ENCODE results near the gene FAM151B.
"Not testable (repeated sequence)": the region's sequence is repeated elsewhere in the genome, so short reads cannot be mapped to it uniquely, and the experiment has no call there.

Gene FAM151B

GRCh38 chr5:80503641-80504040 is 15.7 kb downstream of the FAM151B start:
- no peak for DNase-seq (ENCODE audit: low spot score)

DNA sequence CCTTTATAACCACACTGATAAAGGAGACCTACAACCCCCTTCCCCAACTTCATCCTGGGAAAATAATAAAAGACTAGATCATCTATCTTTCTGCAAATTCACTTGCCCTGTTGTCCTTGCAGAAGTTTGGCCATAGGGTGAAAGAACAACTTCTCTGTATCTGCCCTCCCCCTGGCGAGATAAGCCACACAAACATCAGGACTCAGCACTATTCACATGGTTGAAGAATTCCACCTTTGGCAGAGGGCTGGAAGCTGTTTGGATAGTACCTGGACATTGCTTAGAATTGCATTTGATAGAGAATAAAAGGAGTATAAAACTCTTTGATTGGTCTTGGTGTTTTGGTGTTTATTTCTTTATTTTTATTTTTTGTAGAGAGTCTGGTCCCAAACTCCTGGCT is 16.9 kb downstream of the FAM151B start:
- DNase-seq (ENCODE audit: low spot score): no peak

- DNase-seq (ENCODE audit: low spot score): no peak
These were observed 19.8 kb downstream of the FAM151B start for GRCh38 chr5:80507663-80508062.

- DNase-seq (ENCODE audit: low spot score): no peak
These were observed 20.9 kb downstream of the FAM151B start for GRCh38 chr5:80508844-80509243.

DNA sequence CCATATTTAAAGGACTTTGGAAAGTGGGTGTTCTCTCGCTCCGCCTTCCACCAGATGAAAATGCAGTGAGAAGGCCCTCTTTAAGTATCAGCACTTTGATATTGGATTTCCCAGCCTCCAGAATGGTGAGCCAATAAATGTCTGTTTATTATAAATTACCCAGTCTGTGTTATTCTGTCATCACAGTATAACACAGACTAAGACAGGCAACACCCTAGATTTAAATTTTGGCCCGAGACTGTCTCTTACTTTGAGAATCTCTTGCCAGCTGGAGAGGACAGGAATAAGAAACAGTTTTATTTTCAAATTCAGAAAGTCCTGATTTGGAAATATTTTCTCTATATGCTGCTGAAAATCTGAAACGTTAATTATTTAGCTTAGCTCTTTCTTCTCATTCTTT is 21.5 kb downstream of the FAM151B start:
- DNase-seq (ENCODE audit: low spot score): no peak

GRCh38 chr5:80516826-80517225 is 28.9 kb downstream of the FAM151B start:
- DNase-seq (ENCODE audit: low spot score): no peak

DNA sequence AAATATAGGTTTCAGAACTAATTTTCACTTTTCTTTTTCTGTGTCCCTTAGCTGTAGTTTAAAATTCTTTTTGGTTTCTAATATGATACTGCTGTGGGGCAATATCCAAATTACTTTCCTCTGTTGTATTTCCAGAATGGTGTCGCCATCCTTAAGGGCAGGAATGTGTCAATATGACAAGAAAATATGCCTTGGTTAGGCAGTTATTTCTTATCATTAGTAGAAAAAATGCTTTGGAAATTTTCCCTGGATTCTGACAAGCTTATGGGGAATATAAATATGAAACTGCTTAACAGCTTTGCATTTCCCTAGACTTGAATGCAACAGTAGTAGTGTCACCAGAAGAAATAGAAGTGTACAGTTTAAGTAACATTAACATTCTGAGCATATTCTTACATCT is 52.8 kb downstream of the FAM151B start:
- no peak for DNase-seq (ENCODE audit: low spot score)

- DNase-seq (ENCODE audit: low spot score): no peak
These were observed 53.5 kb downstream of the FAM151B start for GRCh38 chr5:80541392-80541791.

GRCh38 chr5:80554646-80555045 is 66.7 kb downstream of the FAM151B start:
- no peak for DNase-seq (ENCODE audit: low spot score)

DNA sequence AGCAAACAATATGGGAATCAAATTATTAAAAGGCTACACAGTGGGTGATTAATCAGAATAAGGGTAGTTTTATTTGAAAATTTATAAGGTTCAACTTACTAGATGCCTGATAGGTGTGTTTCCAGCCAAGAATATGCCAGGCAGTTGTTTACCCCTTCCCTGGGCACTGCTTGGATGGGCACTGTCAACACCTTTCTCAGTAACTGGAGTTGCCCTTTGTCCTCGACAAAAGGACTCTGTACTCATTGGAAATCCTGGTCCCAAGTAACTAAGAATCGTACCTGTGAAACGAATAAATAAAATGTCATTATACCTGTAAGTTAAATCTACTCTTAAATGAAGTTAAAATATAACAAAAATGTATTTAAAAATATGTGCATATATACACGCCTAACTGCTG is 67.2 kb downstream of the FAM151B start:
- DNase-seq (ENCODE audit: low spot score): no peak

GRCh38 chr5:80559244-80559643 is 71.3 kb downstream of the FAM151B start:
- DNase-seq (ENCODE audit: low spot score): no peak

DNA sequence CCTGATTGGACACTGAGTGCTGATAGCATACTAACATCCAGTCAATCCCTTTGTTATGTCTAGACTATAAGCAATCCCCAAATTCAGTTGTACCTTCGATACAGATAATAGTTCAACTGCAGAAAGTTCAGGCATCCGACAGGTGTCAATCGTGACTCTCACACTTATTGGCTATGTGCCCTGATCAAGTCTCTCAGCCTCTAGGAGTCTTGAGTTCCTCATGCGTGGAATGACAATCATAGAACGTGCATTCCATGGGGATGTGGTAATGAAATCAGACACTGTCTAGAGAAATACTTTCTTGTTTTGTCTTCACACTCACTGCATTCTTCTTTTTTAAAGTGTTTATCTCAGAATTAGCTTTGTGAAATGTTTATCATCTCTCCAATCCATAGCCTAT is 77.4 kb downstream of the FAM151B start:
- DNase-seq (ENCODE audit: low spot score): no peak

DNA sequence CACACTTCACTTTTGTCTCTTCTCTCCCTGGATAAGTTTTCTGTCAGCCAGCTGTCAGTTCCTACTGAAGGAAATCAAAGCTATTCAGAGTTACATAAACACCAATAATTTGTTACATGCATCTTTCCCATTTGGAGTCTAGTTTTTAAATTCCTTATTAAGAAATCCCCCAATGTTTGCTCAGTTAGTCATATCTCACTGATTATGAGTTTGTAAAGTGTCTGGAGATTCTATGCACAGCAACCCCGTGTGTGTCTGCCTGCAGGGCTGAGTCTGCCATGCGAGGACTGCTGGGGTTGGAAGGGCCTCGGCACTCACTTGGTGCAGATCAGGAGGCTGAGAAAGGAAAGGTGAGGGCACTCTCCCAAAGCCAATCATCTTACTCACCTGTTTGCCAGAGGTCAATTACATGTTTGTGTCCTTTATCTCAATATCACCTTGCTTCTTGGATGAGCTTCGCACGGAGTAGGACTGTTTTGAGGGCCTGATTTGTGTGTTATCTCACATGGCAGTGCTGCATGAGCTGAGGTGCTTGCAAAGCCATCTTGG is 78.9 kb downstream of the FAM151B start:
- DNase-seq (ENCODE audit: low spot score): no peak

DNA sequence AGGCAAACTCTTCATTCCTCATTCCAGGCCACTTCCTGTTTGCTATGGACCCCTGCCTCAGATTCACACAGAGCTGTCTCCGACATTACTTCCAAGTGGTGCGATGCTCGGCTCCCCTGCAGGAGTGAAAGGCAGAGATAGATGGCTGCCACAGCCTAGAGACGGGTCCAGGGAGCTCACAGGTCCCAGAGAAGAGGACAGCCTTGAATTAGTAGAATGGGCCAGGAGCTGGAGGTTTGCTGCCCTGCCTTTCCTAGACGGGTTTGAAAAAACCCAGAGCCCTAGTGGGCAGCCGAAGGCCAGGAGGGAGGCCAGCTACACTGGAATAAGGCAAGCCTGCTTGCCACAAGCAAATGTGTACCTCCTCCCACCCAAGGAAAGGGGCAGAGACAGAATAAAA is 80.4 kb downstream of the FAM151B start:
- no peak for DNase-seq (ENCODE audit: low spot score)

- no peak for DNase-seq (ENCODE audit: low spot score)
These were observed 81.4 kb downstream of the FAM151B start for GRCh38 chr5:80569086-80569960.

DNA sequence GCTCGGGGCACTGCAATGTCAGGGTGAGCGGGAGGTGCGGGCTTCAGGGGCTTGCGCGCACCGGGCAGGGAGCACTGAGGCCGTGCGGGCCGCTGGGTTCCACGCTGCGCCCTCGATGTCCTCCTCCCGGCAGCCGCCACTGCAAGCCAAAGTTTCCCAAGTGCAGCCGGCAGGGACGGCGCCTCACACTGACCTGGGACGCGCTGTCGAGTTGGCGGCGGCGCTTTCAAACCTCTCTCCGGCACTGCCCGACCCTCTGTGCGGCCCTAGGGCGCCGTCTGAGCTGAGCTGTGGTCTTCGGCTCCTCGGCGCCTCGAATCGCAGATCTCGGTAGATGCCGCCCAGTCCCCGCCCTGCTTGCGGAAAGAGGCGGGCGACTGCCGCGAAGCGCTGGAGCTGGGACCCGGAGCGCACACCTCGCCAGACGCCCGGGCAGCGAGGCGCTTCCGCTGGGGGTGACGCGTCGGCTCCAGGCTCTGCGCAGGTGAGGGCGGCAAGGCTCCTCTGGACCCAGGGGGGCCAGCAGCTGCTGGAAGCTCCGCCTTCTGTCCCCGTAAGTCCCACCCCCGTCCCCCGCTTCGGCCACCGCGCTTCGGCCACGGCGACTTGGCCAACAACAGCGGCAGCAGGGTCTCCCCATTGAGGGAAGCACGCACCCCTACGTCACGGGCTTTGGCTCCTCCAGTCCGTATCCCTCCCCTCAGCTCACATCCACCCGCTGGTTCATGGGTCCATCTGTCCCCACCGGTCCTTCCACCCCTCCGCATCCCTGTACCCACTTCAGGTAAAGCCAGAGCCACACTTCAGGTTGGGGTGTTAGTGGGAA is 82.3 kb downstream of the FAM151B start, which contains the start of gene ANKRD34B:
ANKRD34B (minus strand) TSS at position 320 of the 826 bp plus-strand sequence. CDS start 10,261 bp downstream, outside the sequence.
- peak; percentile 6 for DNase-seq (ENCODE audit: low spot score)

GRCh38 chr5:80573062-80573461 is 85.2 kb downstream of the FAM151B start:
- DNase-seq (ENCODE audit: low spot score): no peak

GRCh38 chr5:80576383-80576782 is 88.5 kb downstream of the FAM151B start:
- DNase-seq (ENCODE audit: low spot score): no peak

- DNase-seq (ENCODE audit: low spot score): no peak
These were observed 89.8 kb downstream of the FAM151B start for GRCh38 chr5:80577707-80578106.

- DNase-seq (ENCODE audit: low spot score): no peak
These were observed 91.2 kb downstream of the FAM151B start for GRCh38 chr5:80579050-80579449.

DNA sequence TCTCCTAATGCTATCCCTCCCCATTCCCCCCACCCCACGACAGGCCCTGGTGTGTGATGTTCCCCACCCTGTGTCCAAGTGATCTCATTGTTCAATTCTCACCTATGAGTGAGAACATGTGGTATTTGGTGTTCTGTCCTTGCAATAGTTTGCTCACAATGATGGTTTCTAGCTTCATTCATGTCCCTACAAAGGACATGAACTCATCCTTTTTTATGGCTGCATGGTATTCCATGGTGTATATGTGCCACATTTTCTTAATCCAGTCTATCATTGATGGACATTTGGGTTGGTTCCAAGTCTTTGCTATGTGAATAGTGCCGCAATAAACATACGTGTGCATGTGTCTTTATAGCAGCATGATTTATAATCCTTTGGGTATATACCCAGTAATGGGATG is 92.4 kb downstream of the FAM151B start:
- DNase-seq (ENCODE audit: low spot score): not testable (repeated sequence)

DNA sequence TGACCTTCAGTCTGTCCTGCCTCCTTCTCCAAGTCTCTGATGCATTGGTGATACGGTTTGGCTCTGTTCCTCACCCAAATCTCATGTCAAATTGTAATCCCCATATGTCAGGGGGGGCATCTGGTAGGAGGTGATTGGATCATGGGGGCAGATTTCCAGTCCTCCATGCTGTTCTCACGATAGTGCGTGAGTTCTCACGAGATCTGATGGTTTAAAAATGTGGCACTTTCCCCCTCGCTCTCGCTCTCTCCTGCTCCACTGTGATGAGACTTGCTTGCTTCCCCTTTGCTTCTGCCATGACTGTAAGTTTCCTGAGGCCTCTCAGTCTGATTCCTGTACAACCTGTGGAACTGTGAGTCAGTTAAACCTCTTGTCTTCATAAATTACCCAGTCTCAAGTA is 96.9 kb downstream of the FAM151B start:
- no peak for DNase-seq (ENCODE audit: low spot score)
